SH-SY5Y (cell line): Measurements from ENCODE around the gene LTBP4.

Source experiments
- GATA2 ChIP-seq: IDR thresholded peaks from 2 replicates; pipeline ENCODE4 v1.6.1; 2011; ENCODE audit warnings: mild to moderate bottlenecking, low read depth, low read length
- GATA3 ChIP-seq: IDR thresholded peaks from 2 replicates; pipeline ENCODE4 v1.6.1; 2011; ENCODE audit warnings: low read depth, mild to moderate bottlenecking, low read length, moderate library complexity

GRCh38 chr19:40600570-40601133 lies 517 bp upstream of the LTBP4 start:
- no peak for TF ChIP-seq GATA2
- TF ChIP-seq GATA3 = no peak
